Transverse colon (tissue), 4 donors: Measurements from ENCODE around the gene GJA1. TPM values are rescaled to one million over a fixed set of nuclear protein-coding genes. Genes with fewer than 3 reads are reported as not detected.
"Not testable (repeated sequence)": the region's sequence is repeated elsewhere in the genome, so short reads cannot be mapped to it uniquely, and the experiment has no call there.

Experiments
- DNase-seq: peaks from one replicate; pipeline ENCODE4 v3.0.0-alpha.2; 2019
- H3K27ac ChIP-seq, 4 donors: fragments of 200-600 bp; sonication (generic); 2 replicates each; pipeline ENCODE4 v1.5.1; 2016 to 2018; ENCODE audit warnings: inconsistent platforms in 4 of 4
- H3K27me3 ChIP-seq: fragments of 200-600 bp; sonication (generic); 2 replicates; pipeline ENCODE4 v1.5.1; 2017; ENCODE audit warnings: inconsistent platforms
- H3K36me3 ChIP-seq, 4 donors: fragments of 200-600 bp; sonication (generic); 2 replicates each; pipeline ENCODE4 v1.5.1; 2017 to 2019; ENCODE audit warnings: inconsistent platforms in 4 of 4
- H3K4me1 ChIP-seq, 4 donors: fragments of 200-600 bp; sonication (generic); 2 replicates each; pipeline ENCODE4 v1.5.1; 2017 to 2020; ENCODE audit warnings: inconsistent platforms in 4 of 4
- H3K4me3 ChIP-seq, 4 donors: fragments of 200-600 bp; sonication (generic); 1 replicate in 1 of 4; 2 replicates in 3 of 4; pipeline versions ENCODE4 v1.5.1 to v1.6.1; 2017 to 2019; ENCODE audit warnings: inconsistent platforms in 4 of 4
- H3K9me3 ChIP-seq, 2 donors: fragments of 200-600 bp; sonication (generic); 2 replicates each; pipeline ENCODE4 v1.5.1; 2017 to 2019; ENCODE audit warnings: inconsistent platforms in 2 of 2
- EP300 ChIP-seq: sonication (generic); formaldehyde crosslinking; IDR thresholded peaks from one replicate; pipeline ENCODE4 v1.6.1; 2017; ENCODE audit warnings: antibody characterized with exemption, low read depth
- POLR2A ChIP-seq: fragments of 450-650 bp; IDR thresholded peaks from one replicate; pipeline ENCODE4 v1.6.1; 2016; ENCODE audit warnings: antibody characterized with exemption, mild to moderate bottlenecking, moderate library complexity
- POLR2AphosphoS5 ChIP-seq, 3 donors: sonication (generic); formaldehyde crosslinking; IDR thresholded peaks; one replicate each; pipeline ENCODE4 v1.6.1; 2016; ENCODE audit warnings: antibody characterized with exemption in 3 of 3
- WGBS, 2 donors: methylation state at CpG; one replicate each; pipeline ENCODE4 v1.1.5; 2018; ENCODE audit warnings: low coverage in 1 of 2; 5-methylcytosine and 5-hydroxymethylcytosine counted together
- in situ Hi-C, 4 donors: fragments of 200-750 bp; cut with MboI; loops; one replicate each; pipeline versions ENCODE4 v1.15.0 to v1.15.1; 2017; ENCODE audit warnings: low sequenced_read_pairs in 3 of 4, low pct_ligation_motif_present in 1 of 4, low pct_unique_long_range_greater_than_20kb in 1 of 4
- intact Hi-C: fragments of 100-400 bp; cut with DNase I; formaldehyde crosslinking; loops from one replicate; pipeline ENCODE4 v1.15.1; 2023; ENCODE audit warnings: low total_unique reads
- total RNA-seq, 4 donors: library from RNA; depleted of rRNA; stranded (reverse); fragments of >200 nt; gene quantifications; one replicate each; pipeline ENCODE4 v1.1.0, GENCODE V29; 2016
- TF ChIP-seq, protein P1 (sequence below), 5 experiments: fragments of 200-600 bp in 3 of 5; fragments of 450-650 bp in 2 of 5; sonication (generic) in 3 of 5; IDR thresholded peaks; 1 replicate in 2 of 5; 2 replicates in 3 of 5; pipeline ENCODE4 v1.5.1; 2016 to 2017; ENCODE audit warnings: antibody characterized with exemption in 5 of 5, inconsistent platforms in 3 of 5, mild to moderate bottlenecking in 2 of 5, moderate library complexity in 1 of 5

GJA1 gene
- total RNA-seq: 10 to 100 TPM in 2 of 4 donors, 1 to 10 TPM in 2; 3.5 to 12.2 (median 7.8) TPM

- no peaks in the 10 kb centered on the region for H3K36me3 ChIP-seq
- WGBS, 2 donors: 54 to 55% methylated on average over 5 of the region's 5 CpGs
- TF ChIP-seq EP300 (no peak), POLR2A (peak; percentile 30), POLR2AphosphoS5 (IDR thresholded peaks at IDR 0.05) (peak; percentile 49 to 58 (median 53))
- TF ChIP-seq, protein P1, sequence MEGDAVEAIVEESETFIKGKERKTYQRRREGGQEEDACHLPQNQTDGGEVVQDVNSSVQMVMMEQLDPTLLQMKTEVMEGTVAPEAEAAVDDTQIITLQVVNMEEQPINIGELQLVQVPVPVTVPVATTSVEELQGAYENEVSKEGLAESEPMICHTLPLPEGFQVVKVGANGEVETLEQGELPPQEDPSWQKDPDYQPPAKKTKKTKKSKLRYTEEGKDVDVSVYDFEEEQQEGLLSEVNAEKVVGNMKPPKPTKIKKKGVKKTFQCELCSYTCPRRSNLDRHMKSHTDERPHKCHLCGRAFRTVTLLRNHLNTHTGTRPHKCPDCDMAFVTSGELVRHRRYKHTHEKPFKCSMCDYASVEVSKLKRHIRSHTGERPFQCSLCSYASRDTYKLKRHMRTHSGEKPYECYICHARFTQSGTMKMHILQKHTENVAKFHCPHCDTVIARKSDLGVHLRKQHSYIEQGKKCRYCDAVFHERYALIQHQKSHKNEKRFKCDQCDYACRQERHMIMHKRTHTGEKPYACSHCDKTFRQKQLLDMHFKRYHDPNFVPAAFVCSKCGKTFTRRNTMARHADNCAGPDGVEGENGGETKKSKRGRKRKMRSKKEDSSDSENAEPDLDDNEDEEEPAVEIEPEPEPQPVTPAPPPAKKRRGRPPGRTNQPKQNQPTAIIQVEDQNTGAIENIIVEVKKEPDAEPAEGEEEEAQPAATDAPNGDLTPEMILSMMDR (IDR thresholded peaks at IDR 0.05): no peak
- in situ Hi-C loops: loop anchor here in 3 of 4 donors (25.0 kb wide), 1 partner anchor 602 kb away; no protein-coding TSS in a partner anchor
- peak within 1 kb of the TSS; percentile 39 to 74 (median 62) for H3K27ac ChIP-seq
- peaks cover 56% of the 10 kb centered on the region for H3K27me3 ChIP-seq
- DNase-seq: peak; percentile 12
- no peaks in the 10 kb centered on the region for H3K9me3 ChIP-seq
- intact Hi-C loops: no loop called here
- H3K4me1 ChIP-seq: peaks cover 0 to 14% (median 6%) of the 10 kb centered on the region in 4 donors
- H3K4me3 ChIP-seq: peak within 1 kb of the TSS in 3 of 4 donors; percentile 31 to 55 (median 38)
Measured at GRCh38 chr6:121435444-121436069, at the start of gene GJA1. Gene GJA1, plus strand, starts transcription at chr6:121435646. Its CDS starts 11,202 bp downstream, at chr6:121446848.

GRCh38 chr6:121386551-121386950 lies 48.9 kb upstream of the GJA1 start:
- intact Hi-C loops, H3K27ac ChIP-seq, DNase-seq, H3K36me3 ChIP-seq, H3K4me3 ChIP-seq, H3K9me3 ChIP-seq, H3K27me3 ChIP-seq: not testable (repeated sequence)
- H3K4me1 ChIP-seq: peaks cover 0 to 15% (median 6%) of the 10 kb centered on the region in 4 donors
- WGBS, 2 donors: 91 to 95% methylated on average over 2 to 3 of the region's 3 CpGs
- in situ Hi-C loops: loop anchor here in 2 of 4 donors (25.0 kb wide), 1 partner anchor 324 kb away; no protein-coding TSS in a partner anchor

GRCh38 chr6:121389419-121389818 lies 46.0 kb upstream of the GJA1 start:
- H3K4me1 ChIP-seq: no peaks in the 10 kb centered on the region
- 89% methylated on average over 3 of the region's 3 CpGs; no CpG with 5 or more reads in 1 of the 2 donors for WGBS, 2 donors
- TF ChIP-seq POLR2A (no peak), EP300 (no peak), POLR2AphosphoS5 (IDR thresholded peaks at IDR 0.05) (no peak)
- TF ChIP-seq, protein P1 (IDR thresholded peaks at IDR 0.05): no peak
- no peak overlapping the region for H3K4me3 ChIP-seq
- in situ Hi-C loops: loop anchor here in 2 of 4 donors (25.0 kb wide), 1 partner anchor 327 kb away; no protein-coding TSS in a partner anchor
- intact Hi-C loops: no loop called here
- H3K36me3 ChIP-seq: no peaks in the 10 kb centered on the region
- DNase-seq: no peak
- H3K9me3 ChIP-seq: no peaks in the 10 kb centered on the region
- no peaks in the 10 kb centered on the region for H3K27me3 ChIP-seq
- no peak overlapping the region for H3K27ac ChIP-seq

DNA sequence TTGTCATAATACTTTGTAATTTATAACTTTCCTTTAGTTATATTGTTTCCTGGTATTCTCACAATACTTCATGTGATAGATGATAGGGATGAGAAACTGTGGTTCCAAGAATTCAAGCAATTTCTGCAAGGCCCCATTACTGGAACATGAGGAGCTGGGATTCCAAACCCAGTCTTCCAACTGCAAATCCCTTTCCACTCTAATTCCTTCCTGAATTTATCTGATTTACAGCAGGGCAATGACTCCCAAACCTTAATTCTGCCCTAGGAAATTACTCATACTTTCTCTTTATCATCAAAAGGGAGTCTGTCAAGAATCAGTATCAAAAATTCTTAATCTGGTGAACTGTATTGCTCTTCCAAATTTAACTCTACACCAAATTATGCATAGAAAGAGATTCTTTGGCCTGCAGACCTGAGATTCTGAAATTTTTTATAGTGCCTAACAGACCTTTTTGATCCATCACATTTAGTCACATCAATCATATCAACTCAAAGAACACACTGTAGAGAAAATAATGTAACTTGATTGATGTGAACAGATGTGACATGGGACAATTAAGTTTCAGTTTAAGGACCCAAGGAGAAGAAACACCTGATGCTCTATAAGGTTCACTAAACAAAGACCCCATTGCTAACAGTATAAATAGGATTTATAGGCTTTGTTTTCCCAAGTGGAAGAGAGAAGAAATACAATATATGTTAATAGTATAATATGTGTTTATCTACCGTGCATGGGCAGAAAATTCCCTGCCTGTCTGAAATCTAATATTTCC lies 41.5 kb upstream of the GJA1 start:
- no peaks in the 10 kb centered on the region for H3K4me1 ChIP-seq
- H3K36me3 ChIP-seq: no peaks in the 10 kb centered on the region
- no peak for DNase-seq
- 78 to 94% methylated on average over 1 of the region's 1 CpG for WGBS, 2 donors
- no peaks in the 10 kb centered on the region for H3K9me3 ChIP-seq
- no peaks in the 10 kb centered on the region for H3K27me3 ChIP-seq
- H3K27ac ChIP-seq: no peak overlapping the region
- intact Hi-C loops (no loop called here), in situ Hi-C loops (loop anchor here in 2 of 4 donors (25.0 kb wide), 1 partner anchor 332 kb away; no protein-coding TSS in a partner anchor)
- H3K4me3 ChIP-seq: no peak overlapping the region
- no peak for TF ChIP-seq POLR2A
- no peak for TF ChIP-seq EP300
- no peak for TF ChIP-seq POLR2AphosphoS5 (IDR thresholded peaks at IDR 0.05)
- TF ChIP-seq, protein P1 (IDR thresholded peaks at IDR 0.05): no peak
